NCI-H1092 treated with DMSO at 0.1 percent for 48 hours (cell line): ENCODE measurements around the gene AEN.

Experiments used
- DNase-seq: peaks from one replicate; lab custom pipeline; 2025; lab: John Stamatoyannopoulos, UW

AEN gene

GRCh38 chr15:88650556-88650955, 29.4 kb downstream of the AEN start:
- DNase-seq, result no peak

- no peak for DNase-seq
Measured at GRCh38 chr15:88651136-88651732, 30.1 kb downstream of the AEN start.

- no peak for DNase-seq
Measured at GRCh38 chr15:88651971-88652370, 30.8 kb downstream of the AEN start.

- no peak for DNase-seq
Measured at GRCh38 chr15:88652456-88653199, 31.5 kb downstream of the AEN start.

GRCh38 chr15:88653200-88654064, 32.3 kb downstream of the AEN start:
- DNase-seq, result no peak

GRCh38 chr15:88654430-88655102, 33.4 kb downstream of the AEN start:
- no peak for DNase-seq

- DNase-seq, result no peak
Measured at GRCh38 chr15:88655103-88655553, 34.0 kb downstream of the AEN start.

GRCh38 chr15:88655800-88656488, 34.8 kb downstream of the AEN start:
- no peak for DNase-seq

- no peak for DNase-seq
Measured at GRCh38 chr15:88656760-88657221, 35.7 kb downstream of the AEN start.

GRCh38 chr15:88657326-88658069, 36.4 kb downstream of the AEN start:
- DNase-seq, result peak; percentile 10

GRCh38 chr15:88658070-88658965, 37.2 kb downstream of the AEN start:
- DNase-seq, result no peak

GRCh38 chr15:88658972-88659931, 38.1 kb downstream of the AEN start:
- no peak for DNase-seq

- no peak for DNase-seq
Measured at GRCh38 chr15:88661041-88661700, 40.0 kb downstream of the AEN start.

- DNase-seq, result no peak
Measured at GRCh38 chr15:88661761-88662556, 40.8 kb downstream of the AEN start.

GRCh38 chr15:88663141-88663621, 42.0 kb downstream of the AEN start:
- DNase-seq, result no peak

GRCh38 chr15:88664151-88664778, 43.1 kb downstream of the AEN start:
- DNase-seq, result no peak
